Effector CD4-positive, alpha-beta T cell (primary cell): ENCODE results near the gene TLX2. TPM values are rescaled to one million over a fixed set of nuclear protein-coding genes. Genes with fewer than 3 reads are reported as not detected.
"Not testable (repeated sequence)": the region's sequence is repeated elsewhere in the genome, so short reads cannot be mapped to it uniquely, and the experiment has no call there.

Source experiments
- DNase-seq: peaks from one replicate; pipeline ENCODE4 v3.0.0-alpha.2; 2020
- total RNA-seq: gene quantifications from one replicate; lab custom pipeline; 2026; lab: John Stamatoyannopoulos, UW

The TLX2 gene
- not detected for total RNA-seq

GRCh38 chr2:74514368-74515270, at the start of gene TLX2:
Gene TLX2, plus strand, starts transcription at chr2:74514450. Its CDS starts 357 bp downstream, at chr2:74514807.
- DNase-seq, result no peak

DNA sequence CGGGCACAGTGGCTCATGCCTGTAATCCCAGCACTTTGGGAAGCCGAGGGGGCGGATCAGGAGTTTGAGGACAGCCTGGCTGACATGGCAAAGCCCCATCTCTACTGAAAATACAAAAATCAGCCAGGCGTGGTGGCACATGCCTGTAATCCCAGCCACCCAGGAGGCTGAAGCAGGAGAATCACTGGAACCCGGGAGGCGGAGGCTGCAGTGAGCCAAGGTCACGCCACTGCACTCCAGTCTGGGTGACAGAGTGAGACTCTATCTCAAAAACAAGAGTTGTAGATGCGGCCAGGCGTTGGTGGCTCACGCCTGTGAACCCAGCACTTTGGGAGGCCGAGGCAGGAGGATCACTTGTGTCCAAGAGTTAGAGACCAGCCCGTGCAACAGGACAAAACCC, 43.5 kb upstream of the TLX2 start:
- not testable (repeated sequence) for DNase-seq

DNA sequence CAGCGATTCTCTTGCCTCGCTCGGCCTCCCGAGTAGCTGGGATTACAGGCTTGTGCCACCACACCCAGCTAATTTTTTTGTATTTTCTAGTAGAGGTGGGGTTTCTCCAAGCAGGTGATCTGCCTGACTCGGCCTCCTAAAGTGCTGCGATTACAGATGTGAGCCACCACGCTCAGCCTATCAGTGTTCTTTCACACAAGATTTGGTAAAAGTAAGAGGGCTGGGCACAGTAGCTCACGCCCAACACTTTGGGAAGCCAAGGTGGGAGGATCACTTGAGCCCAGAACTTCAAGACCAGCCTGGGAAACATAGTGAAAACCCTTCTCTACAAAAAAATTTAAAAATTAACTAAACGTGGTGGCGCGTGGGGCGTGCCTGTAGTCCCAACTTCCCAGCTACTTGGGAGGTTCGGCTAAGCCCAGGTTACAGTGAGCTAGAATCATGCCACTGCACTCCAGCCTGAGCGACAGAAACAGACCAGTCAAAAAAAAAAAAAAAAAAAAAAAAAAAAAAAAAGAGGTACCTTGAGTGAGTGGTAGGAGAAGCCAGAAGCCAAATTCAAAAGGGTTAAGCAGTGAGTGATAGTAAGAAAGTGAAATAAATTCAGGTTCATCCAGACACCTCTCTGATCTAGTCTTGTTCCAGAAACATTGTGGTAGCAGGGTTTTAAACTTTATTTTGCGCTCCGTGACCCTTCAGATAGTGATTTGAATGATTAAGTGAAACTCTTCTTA, 42.8 kb upstream of the TLX2 start:
- no peak for DNase-seq

DNA sequence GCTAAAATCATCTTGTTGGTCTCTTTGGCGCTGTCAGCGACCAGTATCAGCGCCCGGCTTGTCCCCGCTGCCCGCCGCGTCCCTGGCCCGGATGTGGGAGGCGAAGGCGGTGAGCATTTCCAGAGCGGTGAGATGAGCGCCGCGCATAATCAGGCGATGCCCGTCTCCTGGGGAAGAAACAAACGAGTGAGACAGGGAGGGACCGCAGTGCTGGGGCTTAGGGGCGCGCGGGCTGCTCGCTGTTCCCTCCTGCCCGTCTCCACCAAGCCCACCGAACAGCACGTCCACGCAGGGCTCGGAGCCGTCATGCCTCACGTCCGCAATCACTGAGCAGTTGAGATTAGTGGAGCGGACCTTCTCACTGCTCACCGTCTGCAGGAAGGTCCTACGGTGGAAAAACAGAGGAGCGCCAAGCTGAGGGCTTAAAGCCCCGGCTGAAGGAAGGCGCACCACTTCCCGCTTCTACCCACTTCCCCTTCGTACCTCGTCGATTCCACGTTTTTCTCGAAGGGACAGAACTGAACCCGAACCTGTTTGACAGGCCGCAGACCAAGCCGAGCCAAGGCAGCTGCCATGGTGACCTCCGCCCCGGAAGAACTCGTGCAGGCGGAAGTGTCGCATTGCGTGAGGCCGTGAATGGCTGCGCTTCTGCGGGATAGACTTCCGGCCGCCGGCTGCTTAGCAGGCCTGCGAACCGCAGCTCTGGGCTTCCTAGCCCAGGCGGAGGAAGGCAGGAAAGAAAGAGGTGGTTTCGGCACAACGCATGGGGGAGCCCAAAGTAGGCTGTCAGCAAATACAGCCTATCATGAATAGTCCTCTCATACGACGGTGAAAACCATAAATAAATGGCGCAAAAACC, 41.9 kb upstream of the TLX2 start, which contains the start of gene MRPL53:
Gene MRPL53 (minus strand): TSS at position 595 of the 859 bp plus-strand sequence. CDS start 20 bp downstream, at position 575.
- peak; percentile 99 for DNase-seq

GRCh38 chr2:74472945-74473258, 41.3 kb upstream of the TLX2 start:
- no peak for DNase-seq

DNA sequence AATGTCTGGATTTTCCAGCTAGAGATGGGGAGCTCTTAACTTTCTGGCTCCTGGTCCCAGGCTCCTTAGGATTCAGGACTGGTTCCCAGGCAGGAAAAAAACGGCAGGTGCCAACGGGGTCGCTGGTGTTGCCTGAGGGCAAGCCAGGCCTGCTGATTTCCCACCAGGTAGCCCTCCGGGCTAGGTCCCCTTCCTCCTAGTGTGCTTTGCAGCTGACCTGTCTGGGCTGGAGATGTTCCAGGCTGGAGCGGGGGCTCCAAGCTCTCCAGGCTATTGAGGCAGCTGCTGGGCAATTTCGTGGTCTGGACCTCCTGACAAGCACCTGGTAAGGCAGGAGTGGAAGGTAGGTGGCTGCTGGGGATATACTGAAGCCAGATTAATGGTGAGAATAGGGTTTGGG, 39.8 kb upstream of the TLX2 start:
- DNase-seq, result no peak

GRCh38 chr2:74474899-74475298, 39.4 kb upstream of the TLX2 start:
- DNase-seq, result no peak

DNA sequence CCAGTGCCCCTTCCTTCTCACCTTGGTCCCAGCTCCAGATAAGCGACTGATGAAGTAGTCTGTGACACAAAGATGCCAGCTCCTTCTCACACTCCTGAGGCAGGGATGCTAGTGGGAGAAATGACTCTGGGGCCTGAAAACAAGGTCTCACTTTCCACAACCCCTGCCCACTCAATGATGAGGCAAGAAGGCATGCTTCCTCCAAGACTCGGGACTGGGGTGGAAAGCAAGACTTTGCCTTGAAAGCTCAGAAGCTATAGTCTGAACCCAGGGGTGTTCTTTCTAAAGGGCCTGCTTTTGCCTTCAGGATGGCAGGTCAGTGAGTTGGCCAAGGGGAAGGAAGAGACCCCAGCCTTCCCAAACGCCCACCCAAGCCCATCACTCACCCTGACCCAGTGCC, 32.8 kb upstream of the TLX2 start:
- no peak for DNase-seq

- peak; percentile 45 for DNase-seq
Measured at GRCh38 chr2:74481961-74482800, 32.1 kb upstream of the TLX2 start.

GRCh38 chr2:74482801-74483674, 31.2 kb upstream of the TLX2 start, which contains the start of the genes CCDC142 and TTC31:
Gene CCDC142, minus strand, starts transcription at chr2:74482998. Its CDS starts 161 bp downstream, at chr2:74482837.
Gene TTC31, plus strand, starts transcription at chr2:74483081. Its CDS starts 15 bp downstream, at chr2:74483096.
- peak; percentile 92 for DNase-seq

DNA sequence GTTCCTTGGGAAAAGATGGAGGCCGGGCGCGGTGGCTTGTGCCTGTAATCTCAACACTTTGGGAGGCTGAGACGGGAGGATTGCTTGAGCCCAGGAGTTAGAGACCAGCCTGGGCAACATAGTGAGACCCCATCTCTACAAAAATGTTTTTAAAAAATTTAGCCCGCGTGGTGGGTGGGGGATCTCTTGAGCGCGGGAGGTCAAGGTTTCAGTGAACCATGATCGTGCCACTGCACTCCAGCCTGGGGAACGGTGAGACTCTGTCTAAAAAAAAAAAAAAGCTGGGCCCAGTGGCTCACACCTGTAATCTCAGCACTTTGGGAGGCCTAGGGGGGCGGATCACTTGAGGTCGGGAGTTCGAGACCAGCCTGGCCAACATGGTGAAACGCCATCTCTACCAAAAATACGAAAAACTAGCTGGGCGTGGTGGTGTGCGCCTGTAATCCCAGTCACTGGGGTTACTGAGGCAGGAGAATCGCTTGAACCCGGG, 30.5 kb upstream of the TLX2 start:
- not testable (repeated sequence) for DNase-seq

DNA sequence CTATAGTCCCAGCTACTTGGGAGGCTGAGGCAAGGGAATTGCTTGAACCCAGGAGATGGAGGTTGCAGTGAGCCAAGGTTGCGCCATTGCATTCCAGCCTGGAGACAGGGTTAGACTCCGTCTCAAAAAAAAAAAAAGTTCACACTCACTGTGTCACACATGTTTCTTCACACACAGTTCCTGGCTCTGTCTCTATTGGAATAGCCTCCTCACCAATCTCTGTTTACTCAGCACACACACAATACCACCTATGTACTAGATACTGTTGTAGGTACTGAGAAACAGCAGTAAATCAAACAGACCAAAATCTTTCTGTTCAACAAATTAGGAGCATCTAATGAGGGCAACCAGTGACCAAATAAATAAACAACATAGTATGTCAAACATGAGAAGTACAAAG, 28.1 kb upstream of the TLX2 start:
- no peak for DNase-seq

GRCh38 chr2:74488643-74489481, 25.4 kb upstream of the TLX2 start:
- DNase-seq, result no peak

DNA sequence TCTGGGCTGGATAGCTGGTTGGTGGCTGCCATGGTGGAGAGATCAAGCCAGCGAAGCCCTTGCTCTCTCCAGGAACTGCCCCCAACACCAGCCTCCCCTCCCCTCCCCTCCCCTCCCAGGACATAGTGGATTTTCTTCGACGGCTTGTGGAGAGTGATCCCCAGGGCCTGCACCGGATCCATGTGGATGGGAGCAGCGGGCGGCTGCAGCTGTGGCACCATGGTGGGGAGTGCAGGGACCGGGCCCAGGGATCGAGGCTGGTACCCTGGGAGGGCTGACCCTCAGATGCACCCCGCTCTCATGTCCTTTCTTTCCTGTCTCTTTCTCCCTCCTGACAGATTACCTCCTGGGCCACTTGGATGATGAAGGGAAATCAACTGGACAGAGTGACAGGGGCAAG, 24.3 kb upstream of the TLX2 start:
- no peak for DNase-seq

- DNase-seq, result no peak
Measured at GRCh38 chr2:74491648-74492544, 22.4 kb upstream of the TLX2 start.

DNA sequence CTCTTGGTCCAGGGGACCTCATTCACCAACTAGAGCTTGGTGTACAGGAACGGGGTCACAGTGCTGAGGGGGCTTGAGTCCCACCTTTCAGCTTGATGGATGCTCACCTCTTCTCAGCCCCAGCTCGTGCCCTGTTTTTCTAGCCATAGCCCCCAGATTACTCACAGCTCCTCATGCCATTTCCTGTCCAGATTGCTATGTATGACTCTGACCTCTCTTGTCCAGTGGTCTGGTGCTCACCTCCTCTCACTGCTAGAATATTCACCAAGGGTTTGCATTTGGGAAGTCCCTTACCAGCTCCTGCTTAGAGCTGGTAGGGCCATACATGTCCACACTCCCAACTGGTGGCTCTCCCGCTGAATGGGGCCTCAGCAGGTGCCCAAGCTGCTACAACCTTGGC, 20.7 kb upstream of the TLX2 start:
- no peak for DNase-seq

DNA sequence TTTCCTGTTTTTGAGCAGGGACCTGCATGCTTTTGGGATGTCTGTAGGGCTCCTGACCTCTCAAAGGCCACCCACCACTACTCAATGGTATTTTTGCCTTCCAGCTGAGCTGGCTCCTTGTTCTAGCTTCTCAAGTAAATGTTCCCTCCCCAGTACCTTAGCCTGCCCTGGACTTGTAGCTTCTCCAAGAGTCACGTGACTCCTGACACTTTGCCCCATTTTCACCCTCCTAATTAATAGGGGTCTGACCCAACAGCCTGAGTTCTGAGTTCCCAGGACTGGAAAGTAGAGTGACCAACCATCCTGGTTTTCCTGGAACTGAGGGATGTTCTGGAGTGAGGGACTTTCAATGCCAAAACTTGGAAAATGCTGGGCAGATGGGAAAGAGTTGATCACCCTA, 18.8 kb upstream of the TLX2 start:
- no peak for DNase-seq

DNA sequence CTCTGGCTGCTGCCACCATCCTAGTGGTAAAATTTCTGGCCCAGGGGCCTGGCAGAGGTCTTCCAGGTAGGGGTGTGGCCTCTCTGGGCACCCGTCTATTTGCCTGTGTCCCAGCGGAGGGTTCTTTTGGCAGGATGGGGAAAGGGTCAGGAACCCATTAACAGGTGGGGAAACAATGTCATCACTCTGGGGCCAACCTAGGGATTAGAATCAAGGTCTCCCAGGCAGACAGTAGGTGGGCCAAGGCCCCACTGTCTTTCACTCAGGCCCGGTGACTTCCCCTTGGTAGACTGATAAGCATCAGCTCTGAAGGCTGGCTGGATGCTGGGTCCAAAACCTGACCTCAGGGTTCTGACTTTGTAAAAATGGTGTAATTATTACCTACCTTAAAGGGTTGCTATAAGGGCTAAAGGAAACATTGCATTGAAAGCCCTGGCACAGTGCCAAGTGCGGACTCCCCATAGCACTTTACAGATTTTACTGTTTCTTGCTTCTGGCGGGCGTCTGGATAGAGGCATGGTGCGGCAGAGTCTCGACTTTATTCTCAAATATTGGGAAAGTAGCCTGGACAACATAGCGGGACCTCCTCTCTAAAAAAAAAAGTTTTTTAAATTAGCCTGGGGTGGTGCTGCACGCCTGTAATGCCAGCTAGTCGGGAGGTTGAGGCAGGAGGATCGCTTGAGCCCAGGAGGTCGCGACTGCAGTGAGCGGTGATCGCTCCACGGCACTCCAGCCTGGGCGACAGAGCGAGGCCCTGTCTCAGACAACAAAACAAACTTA, 17.1 kb upstream of the TLX2 start:
- no peak for DNase-seq
